Prostate gland (tissue), 2 donors: ENCODE measurements around the gene ABTB1. TPM values are rescaled to one million over a fixed set of nuclear protein-coding genes. Genes with fewer than 3 reads are reported as not detected.

Source experiments
- DNase-seq: peaks from one replicate; pipeline ENCODE4 v3.0.0-alpha.2; 2019; ENCODE audit warnings: low spot score
- H3K27ac ChIP-seq, 2 donors: fragments of 200-600 bp; sonication (generic); 2 replicates each; pipeline ENCODE4 v1.5.1; 2017 to 2019
- H3K27me3 ChIP-seq: fragments of 200-600 bp; sonication (generic); replicated peaks from 2 replicates; pipeline ENCODE4 v1.5.1; 2019; ENCODE audit not compliant: insufficient read depth
- H3K36me3 ChIP-seq, 2 donors: fragments of 200-600 bp; sonication (generic); 1 replicate in 1 of 2; 2 replicates in 1 of 2; pipeline versions ENCODE4 v1.5.1 to v1.8.1; 2017 to 2019
- H3K4me1 ChIP-seq: fragments of 200-600 bp; sonication (generic); replicated peaks from 2 replicates; pipeline ENCODE4 v1.5.1; 2019
- H3K4me3 ChIP-seq, 2 donors: fragments of 200-600 bp; sonication (generic); 2 replicates each; pipeline ENCODE4 v1.5.1; 2017 to 2019
- H3K9me3 ChIP-seq: fragments of 200-600 bp; sonication (generic); 2 replicates; pipeline ENCODE4 v1.5.1; 2017
- CTCF ChIP-seq, 4 experiments: fragments of 200-600 bp in 2 of 4; fragments of 450-650 bp in 2 of 4; sonication (generic) in 2 of 4; IDR thresholded peaks; 1 replicate in 3 of 4; 2 replicates in 1 of 4; pipeline ENCODE4 v1.5.1; 2016 to 2019; ENCODE audit warnings: antibody characterized with exemption in 4 of 4, mild to moderate bottlenecking in 2 of 4, moderate library complexity in 2 of 4
- POLR2A ChIP-seq: fragments of 450-650 bp; IDR thresholded peaks from one replicate; pipeline ENCODE4 v1.6.1; 2016; ENCODE audit warnings: antibody characterized with exemption, mild to moderate bottlenecking
- POLR2AphosphoS5 ChIP-seq: sonication (generic); formaldehyde crosslinking; IDR thresholded peaks from one replicate; pipeline ENCODE4 v1.6.1; 2017; ENCODE audit warnings: antibody characterized with exemption
- WGBS: methylation state at CpG from one replicate; pipeline ENCODE4 v1.1.5; 2018; 5-methylcytosine and 5-hydroxymethylcytosine counted together
- intact Hi-C: fragments of 100-400 bp; cut with DNase I; formaldehyde crosslinking; loops from one replicate; pipeline ENCODE4 v1.14.2; 2022
- total RNA-seq, 2 donors: library from RNA; depleted of rRNA; stranded (reverse); fragments of >200 nt; gene quantifications; one replicate each; pipeline ENCODE4 v1.1.0, GENCODE V29; 2016

The ABTB1 gene
- total RNA-seq, 2 donors from 2014 or later: 33.4 to 60.2 TPM

DNA sequence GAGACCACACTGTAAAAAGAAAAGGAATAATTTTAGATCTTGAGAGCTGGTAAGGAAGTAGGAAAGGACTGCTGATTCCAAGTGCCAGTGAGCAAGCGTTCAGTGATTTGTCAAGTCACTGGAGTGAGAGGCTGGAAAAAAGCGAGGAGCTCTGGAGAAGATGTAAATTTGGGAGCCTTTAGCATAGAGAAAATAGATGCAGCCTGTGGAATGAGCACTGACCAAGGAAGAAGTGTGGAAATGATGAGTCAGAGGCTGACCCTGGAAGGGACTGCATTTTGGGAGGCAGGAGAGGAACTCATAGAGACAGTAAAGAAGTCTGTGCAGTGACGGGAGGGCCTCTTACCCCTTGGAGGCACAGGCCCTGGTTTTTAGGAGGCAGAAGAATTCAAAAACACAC is 17.1 kb upstream of the ABTB1 start:
- TF ChIP-seq CTCF (IDR thresholded peaks at IDR 0.05) (no peak), POLR2A (no peak), POLR2AphosphoS5 (no peak)
- WGBS: 58% methylated on average over 3 of the region's 3 CpGs
- intact Hi-C loops: no loop called here
- Histone ChIP-seq H3K4me1 (no peaks in the 10 kb centered on the region), H3K4me3 (no peak overlapping the region), H3K27ac (no peak overlapping the region), H3K27me3 (no peaks in the 10 kb centered on the region), H3K36me3 (no peaks in the 10 kb centered on the region), H3K9me3 (no peaks in the 10 kb centered on the region)
- DNase-seq: no peak

GRCh38 chr3:127656906-127657305 is 15.8 kb upstream of the ABTB1 start:
- 96% methylated on average over 8 of the region's 8 CpGs for WGBS
- Histone ChIP-seq H3K9me3 (no peaks in the 10 kb centered on the region), H3K4me3 (no peak overlapping the region), H3K27ac (no peak overlapping the region), H3K4me1 (no peaks in the 10 kb centered on the region), H3K36me3 (no peaks in the 10 kb centered on the region), H3K27me3 (no peaks in the 10 kb centered on the region)
- no peak for DNase-seq
- no peak for TF ChIP-seq POLR2AphosphoS5
- no peak for TF ChIP-seq POLR2A
- TF ChIP-seq CTCF (IDR thresholded peaks at IDR 0.05): no peak
- intact Hi-C loops: no loop called here

- DNase-seq: no peak
- intact Hi-C loops: no loop called here
- H3K27ac ChIP-seq: no peak overlapping the region
- TF ChIP-seq POLR2AphosphoS5: no peak
- TF ChIP-seq POLR2A: no peak
- no peak for TF ChIP-seq CTCF (IDR thresholded peaks at IDR 0.05)
- no peaks in the 10 kb centered on the region for H3K36me3 ChIP-seq
- H3K4me1 ChIP-seq: no peaks in the 10 kb centered on the region
- H3K27me3 ChIP-seq: no peaks in the 10 kb centered on the region
- 89% methylated on average over 1 of the region's 1 CpG for WGBS
- H3K9me3 ChIP-seq: no peaks in the 10 kb centered on the region
- no peak overlapping the region for H3K4me3 ChIP-seq
Measured at GRCh38 chr3:127658234-127658633, 14.5 kb upstream of the ABTB1 start.

DNA sequence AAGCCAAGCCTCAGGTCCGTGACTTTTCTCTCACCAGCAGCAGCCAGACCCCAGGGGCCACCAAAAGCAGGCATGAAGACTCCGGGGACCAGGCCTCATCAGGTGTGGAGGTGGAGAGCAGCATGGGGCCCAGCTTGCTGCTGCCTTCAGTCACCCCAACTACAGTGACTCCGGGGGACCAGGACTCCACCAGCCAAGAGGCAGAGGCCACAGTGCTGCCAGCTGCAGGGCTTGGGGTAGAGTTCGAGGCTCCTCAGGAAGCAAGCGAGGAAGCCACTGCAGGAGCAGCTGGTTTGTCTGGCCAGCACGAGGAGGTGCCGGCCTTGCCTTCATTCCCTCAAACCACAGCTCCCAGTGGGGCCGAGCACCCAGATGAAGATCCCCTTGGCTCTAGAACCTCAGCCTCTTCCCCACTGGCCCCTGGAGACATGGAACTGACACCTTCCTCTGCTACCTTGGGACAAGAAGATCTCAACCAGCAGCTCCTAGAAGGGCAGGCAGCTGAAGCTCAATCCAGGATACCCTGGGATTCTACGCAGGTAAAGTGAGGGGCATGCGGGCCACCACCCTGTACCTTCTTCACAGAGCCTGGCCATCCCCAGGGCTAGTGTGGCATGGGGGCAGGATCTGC is 12.0 kb upstream of the ABTB1 start:
- no peak for DNase-seq
- intact Hi-C loops: no loop called here
- Histone ChIP-seq H3K4me1 (no peaks in the 10 kb centered on the region), H3K36me3 (no peaks in the 10 kb centered on the region), H3K9me3 (no peaks in the 10 kb centered on the region), H3K4me3 (no peak overlapping the region), H3K27ac (no peak overlapping the region), H3K27me3 (no peaks in the 10 kb centered on the region)
- WGBS: 95% methylated on average over 10 of the region's 10 CpGs
- TF ChIP-seq POLR2AphosphoS5: no peak
- TF ChIP-seq POLR2A: no peak
- TF ChIP-seq CTCF (IDR thresholded peaks at IDR 0.05): no peak

DNA sequence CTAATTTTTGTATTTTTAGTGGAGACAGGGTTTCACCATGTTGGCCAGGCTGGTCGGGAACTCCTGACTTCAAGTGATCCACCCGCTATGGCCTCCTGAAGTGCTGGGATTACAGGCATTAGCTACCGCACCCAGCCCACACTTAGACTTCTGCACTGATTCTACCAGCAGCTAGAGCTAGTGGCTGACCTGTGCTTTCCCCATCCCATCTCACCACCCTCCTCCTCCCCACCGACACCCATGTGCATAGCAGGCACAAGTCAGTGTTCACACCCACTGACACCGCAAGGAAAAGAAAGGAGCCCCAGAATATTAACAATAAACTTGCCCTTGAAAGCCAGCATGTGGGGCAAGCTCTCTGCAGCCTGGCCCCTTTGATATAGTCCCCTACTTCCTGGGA is 11.2 kb upstream of the ABTB1 start:
- no peak overlapping the region for H3K4me3 ChIP-seq
- no peak for TF ChIP-seq POLR2AphosphoS5
- no peak for TF ChIP-seq POLR2A
- TF ChIP-seq CTCF (IDR thresholded peaks at IDR 0.05): no peak

More for the DNA sequence above, 11.2 kb upstream of the ABTB1 start:
- Histone ChIP-seq H3K36me3 (no peaks in the 10 kb centered on the region), H3K4me1 (no peaks in the 10 kb centered on the region), H3K9me3 (no peaks in the 10 kb centered on the region), H3K27ac (no peak overlapping the region), H3K27me3 (no peaks in the 10 kb centered on the region)
- no peak for DNase-seq
- intact Hi-C loops: no loop called here
- 90% methylated on average over 5 of the region's 5 CpGs for WGBS
